GM12878 (cell line): ENCODE data around the gene CFLAR. TPM values are rescaled to one million over a fixed set of nuclear protein-coding genes. Genes with fewer than 3 reads are reported as not detected.

ENCODE experiments used
- ATAC-seq: fragments of 200-7000 bp; cut with Tn5 transposase; 3 replicates; pipeline ENCODE4 v1.9.1; 2020; ENCODE audit warnings: mild to moderate bottlenecking, moderate library complexity
- BruUV-seq: library from RNA; stranded (reverse); fragments of 400-500 nt; replicated peaks from 2 replicates; lab custom pipeline; 2021; lab: Mats Ljungman, UMichigan
- CTCF ChIA-PET: fragments of 300-600 bp; sonication (Branson Sonifier 250); formaldehyde crosslinking; extraction: SDS; loops from one replicate; lab custom pipeline; 2021; ENCODE audit warnings: inconsistent platforms; lab: Yijun Ruan, JAX
- POLR2A ChIA-PET: fragments of 350-600 bp; formaldehyde crosslinking; extraction: SDS; loops from one replicate; lab custom pipeline; 2021; ENCODE audit warnings: inconsistent platforms; lab: Charles Lee
- RAD21 ChIA-PET: fragments of 300-600 bp; sonication (Branson Sonifier 250); formaldehyde crosslinking; loops from one replicate; lab custom pipeline; 2023; ENCODE audit warnings: antibody characterized with exemption; ENCODE audit not compliant: unreplicated experiment; lab: Charles Lee
- SMC1A ChIA-PET: fragments of 300-600 bp; sonication (Branson Sonifier 250); formaldehyde crosslinking; loops from one replicate; lab custom pipeline; 2023; ENCODE audit not compliant: unreplicated experiment, uncharacterized antibody; lab: Charles Lee
- DNase-seq: peaks from one replicate; pipeline ENCODE4 v3.0.0-alpha.2; 2011; ENCODE audit warnings: low read depth, low spot score
- FAIRE-seq: peaks from 3 replicates; lab custom pipeline; 2011; peaks lifted over from hg19 to GRCh38; lab: Jason Lieb, UNC
- H2AFZ ChIP-seq: 2 replicates; pipeline ENCODE4 v1.6.0; 2011; ENCODE audit warnings: low read depth, low read length, control low read depth; ENCODE audit not compliant: control insufficient read depth
- H3K27ac ChIP-seq: 2 replicates; pipeline ENCODE4 v1.5.1; 2011; ENCODE audit warnings: control low read depth; ENCODE audit not compliant: control insufficient read depth, insufficient read depth
- H3K27me3 ChIP-seq, 2 experiments: replicated peaks in 1 of 2; 2 replicates each; pipeline versions ENCODE4 v1.6.0 to v1.6.1; 2011; ENCODE audit warnings: low read length in 1 of 2; ENCODE audit not compliant: control insufficient read depth in 2 of 2, insufficient read depth in 2 of 2
- H3K36me3 ChIP-seq, 2 experiments: 2 replicates each; pipeline ENCODE4 v1.5.1; 2011; ENCODE audit warnings: low read length in 1 of 2; ENCODE audit not compliant: control insufficient read depth in 2 of 2, insufficient read depth in 2 of 2
- H3K4me1 ChIP-seq: 2 replicates; pipeline ENCODE4 v1.6.1; 2011; ENCODE audit warnings: mild to moderate bottlenecking, low read length, moderate library complexity, mixed read lengths; ENCODE audit not compliant: control insufficient read depth, insufficient read depth
- H3K4me2 ChIP-seq: 2 replicates; pipeline ENCODE4 v1.6.0; 2011; ENCODE audit warnings: control low read depth; ENCODE audit not compliant: control insufficient read depth, insufficient read depth
- H3K4me3 ChIP-seq: fragments of 200-600 bp; sonication (generic); 2 replicates; pipeline ENCODE4 v1.5.1; 2016
- H3K79me2 ChIP-seq: 2 replicates; pipeline ENCODE4 v1.6.0; 2011; ENCODE audit warnings: low read length; ENCODE audit not compliant: control insufficient read depth, insufficient read depth
- H3K9ac ChIP-seq: 2 replicates; pipeline ENCODE4 v1.8.0; 2011; ENCODE audit warnings: low read length, control low read depth, mixed read lengths; ENCODE audit not compliant: control insufficient read depth, insufficient read depth
- H3K9me3 ChIP-seq: replicated peaks from 3 replicates; pipeline ENCODE4 v1.5.1; 2011; ENCODE audit warnings: mild to moderate bottlenecking, low read length; ENCODE audit not compliant: control insufficient read depth, insufficient read depth
- H4K20me1 ChIP-seq: 2 replicates; pipeline ENCODE4 v1.6.0; 2011; ENCODE audit not compliant: control insufficient read depth, insufficient read depth
- ATF3 ChIP-seq: IDR thresholded peaks from 2 replicates; pipeline ENCODE4 v1.6.1; 2011; ENCODE audit warnings: low read depth, mild to moderate bottlenecking, low read length, moderate library complexity, borderline replicate concordance; ENCODE audit errors: extremely low read depth
- FOS ChIP-seq: IDR thresholded peaks from 3 replicates; pipeline ENCODE4 v1.6.1; 2011; ENCODE audit warnings: borderline replicate concordance; ENCODE audit not compliant: insufficient read length; ENCODE audit errors: extremely low read depth
- POLR2AphosphoS2 ChIP-seq: IDR thresholded peaks from 2 replicates; pipeline ENCODE4 v1.6.1; 2011; ENCODE audit warnings: low read depth, mild to moderate bottlenecking, low read length, improper control_type of control experiment, moderate library complexity
- POLR2AphosphoS5 ChIP-seq: IDR thresholded peaks from 2 replicates; pipeline ENCODE4 v1.6.1; 2011; ENCODE audit warnings: mild to moderate bottlenecking, low read length, inconsistent platforms
- SRF ChIP-seq, 2 experiments: IDR thresholded peaks; 2 replicates each; pipeline ENCODE4 v1.6.1; 2011; ENCODE audit warnings: low read depth in 2 of 2, low read length in 2 of 2, mild to moderate bottlenecking in 1 of 2, moderate library complexity in 1 of 2
- ZBED1 ChIP-seq: IDR thresholded peaks from 2 replicates; pipeline ENCODE4 v1.6.1; 2016; ENCODE audit warnings: borderline replicate concordance
- WGBS: methylation state at CpG from one replicate; pipeline ENCODE4 v1.1.6; 2016; ENCODE audit warnings: low lambda C conversion rate; ENCODE audit not compliant: insufficient replicate concordance, insufficient coverage; ENCODE audit errors: missing lambda C conversion rate; 5-methylcytosine and 5-hydroxymethylcytosine counted together
- in situ Hi-C: fragments of 300-500 bp; cut with MboI; formaldehyde crosslinking; loops from 9 replicates; pipeline ENCODE4 v1.14.3; 2018; ENCODE audit warnings: mixed read lengths
- intact Hi-C: fragments of 100-400 bp; cut with micrococcal nuclease; formaldehyde crosslinking; loops from one replicate; pipeline ENCODE4 v1.14.2; 2022; ENCODE audit not compliant: unreplicated experiment
- polyA plus RNA-seq, 11 experiments: library from polyadenylated mRNA; depleted of rRNA in 4 of 11; unstranded in 6 of 11; stranded (reverse) in 5 of 11; fragments of >200 nt; fragmentation: Nextera tagmentation in 4 of 11; fragmentation: Illumina TruSeq in 1 of 11; extraction: Ambion mirVana in 4 of 11; extraction: Trizol in 1 of 11; gene quantifications; 1 replicate in 1 of 11; 2 replicates in 10 of 11; pipeline versions ENCODE4 v1.2.1 to v1.2.3, GENCODE V29; 2011 to 2016; ENCODE audit warnings: inconsistent platforms in 2 of 11, missing spikeins in 2 of 11, low read depth in 1 of 11
- total RNA-seq, 4 experiments: library from RNA; depleted of rRNA in 3 of 4; stranded (reverse); fragments of >200 nt in 3 of 4; fragmentation: Illumina TruSeq in 1 of 4; extraction: Trizol in 1 of 4; gene quantifications; 2 replicates each; pipeline versions ENCODE4 v1.2.1 to v1.2.3, GENCODE V29; 2013 to 2021

The CFLAR gene
- total and polyA plus RNA-seq, 10 of the 15 experiments (the other 5 are each of a cell fraction or from before 2014, with no cell fraction given) = 80.6 to 181 (median 101) TPM

DNA sequence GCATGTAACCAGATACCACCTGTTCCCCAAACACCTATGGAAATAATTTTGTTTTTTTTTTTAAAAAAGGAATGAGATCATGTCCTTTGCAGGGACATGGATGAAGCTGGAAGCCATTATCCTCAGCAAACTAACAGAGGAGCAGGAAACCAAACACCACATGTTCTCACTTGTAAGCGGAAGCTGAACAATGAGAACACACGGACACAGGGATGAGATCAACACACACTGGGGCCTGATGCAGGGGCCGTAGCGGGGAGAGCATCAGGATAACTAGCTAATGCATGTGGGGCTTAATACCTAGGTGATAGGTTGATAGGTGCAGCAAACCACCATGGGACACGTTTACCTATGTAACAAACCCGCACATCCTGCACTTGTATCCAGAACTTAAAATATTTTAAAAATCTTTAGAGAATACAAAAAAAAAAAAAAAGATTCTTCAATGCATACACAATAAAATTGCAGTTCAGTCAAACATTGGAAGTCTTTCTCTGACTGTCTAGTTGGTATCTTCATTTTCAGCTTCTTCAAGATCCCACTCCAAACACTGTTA, 55.4 kb downstream of the CFLAR start:
- Histone ChIP-seq H3K9ac (no peak overlapping the region), H2AFZ (no peak overlapping the region), H3K79me2 (no peaks in the 10 kb centered on the region), H3K4me3 (no peak overlapping the region), H3K4me2 (no peak overlapping the region), H3K27ac (no peak overlapping the region), H3K4me1 (no peaks in the 10 kb centered on the region; the same call in 1 of the 2 replicates), H3K9me3 (peaks cover 3% of the 10 kb centered on the region), H4K20me1 (no peaks in the 10 kb centered on the region), H3K27me3 (no peaks in the 10 kb centered on the region), H3K36me3 (peaks cover 0 to 2% of the 10 kb centered on the region in 2 experiments; a peak in 2 of 4 replicates)
- POLR2A ChIA-PET = interaction anchor here (1.3 to 1.5 kb wide), 2 partner anchors 12 to 14 kb away, joined by 3 to 6 read pairs; partner anchors contain the start of gene CASP10
- RAD21 ChIA-PET = interaction anchor here (0.9 to 2.3 kb wide), 6 partner anchors 12 to 265 kb away, joined by 3 to 9 read pairs (median 6); partner anchors contain the start of gene CASP10
- in situ Hi-C loops (no loop called here), intact Hi-C loops (no loop called here)
- FAIRE-seq (no peak), DNase-seq (no peak), ATAC-seq (no peak)
- CTCF ChIA-PET = interaction anchor here (0.7 to 2.3 kb wide), 8 partner anchors 11 to 266 kb away, joined by 3 to 9 read pairs (median 7); partner anchors contain the start of genes CASP10 and ORC2
- no TSS peak for BruUV-seq
- SMC1A ChIA-PET = interaction anchor here (1.0 to 2.1 kb wide), 6 partner anchors 9 to 267 kb away, joined by 3 to 9 read pairs (median 3); no protein-coding TSS in a partner anchor
- WGBS = 80% methylated on average over 6 of the region's 6 CpGs
- no peak for TF ChIP-seq SRF (IDR thresholded peaks at IDR 0.05; ENCODE audit: low read depth in 2 of 2, low read length in 2 of 2)
- peak; percentile 60; the same call in 1 of the 2 replicates for TF ChIP-seq POLR2AphosphoS5
- TF ChIP-seq ZBED1 = 0 out of 2 replicates have a peak, but pooled peaks have one; percentile 32
- TF ChIP-seq POLR2AphosphoS2 = 0 out of 2 replicates have a peak, but pooled peaks have one; percentile 15

- Histone ChIP-seq H3K9ac (no peak overlapping the region), H2AFZ (no peak overlapping the region), H3K4me1 (no peaks in the 10 kb centered on the region; the same call in 1 of the 2 replicates), H3K27ac (no peak overlapping the region), H3K79me2 (no peaks in the 10 kb centered on the region), H3K4me2 (no peak overlapping the region), H3K27me3 (no peaks in the 10 kb centered on the region), H3K4me3 (no peak overlapping the region), H3K36me3 (no peaks in the 10 kb centered on the region), H3K9me3 (no peaks in the 10 kb centered on the region; the same call in 2 of the 3 replicates), H4K20me1 (no peaks in the 10 kb centered on the region)
- ATAC-seq (no peak), FAIRE-seq (no peak), DNase-seq (no peak)
- no TSS peak for BruUV-seq
- in situ Hi-C loops (no loop called here), intact Hi-C loops (no loop called here)
- CTCF ChIA-PET = interaction anchor here (0.9 to 2.3 kb wide), 7 partner anchors 10 to 267 kb away, joined by 3 to 9 read pairs (median 7); partner anchors contain the start of gene CASP10
- TF ChIP-seq FOS = no peak
- TF ChIP-seq ATF3 = no peak
- POLR2A ChIA-PET = interaction anchor here (1.3 kb wide), 1 partner anchor 15 kb away, joined by 3 read pairs; no protein-coding TSS in a partner anchor
- WGBS = 20% methylated on average over 2 of the region's 2 CpGs
- SMC1A ChIA-PET = interaction anchor here (1.0 to 2.1 kb wide), 6 partner anchors 10 to 459 kb away, joined by 3 to 9 read pairs (median 4); no protein-coding TSS in a partner anchor
- RAD21 ChIA-PET = interaction anchor here (1.1 to 2.3 kb wide), 3 partner anchors 11 to 266 kb away, joined by 3 to 9 read pairs (median 6); partner anchors contain the start of gene CASP10
Measured at GRCh38 chr2:201172279-201172678, 56.3 kb downstream of the CFLAR start.
